ENCODE data around the gene FAM162A.
"Not testable (repeated sequence)": the region's sequence is repeated elsewhere in the genome, so short reads cannot be mapped to it uniquely, and the experiment has no call there.

Gene FAM162A

GRCh38 chr3:122421101-122421500 lies 37.1 kb downstream of the FAM162A start:
- no peak for DNase-seq (ENCODE audit: low spot score)

- DNase-seq (ENCODE audit: low spot score) = no peak
Measured at GRCh38 chr3:122421836-122422235, 37.9 kb downstream of the FAM162A start.

GRCh38 chr3:122427857-122428471 lies 44.0 kb downstream of the FAM162A start:
- DNase-seq (ENCODE audit: low spot score) = no peak

- no peak for DNase-seq (ENCODE audit: low spot score)
Measured at GRCh38 chr3:122430371-122430770, 46.4 kb downstream of the FAM162A start.

- no peak for DNase-seq (ENCODE audit: low spot score)
Measured at GRCh38 chr3:122435950-122436349, 52.0 kb downstream of the FAM162A start.

- DNase-seq (ENCODE audit: low spot score) = no peak
Measured at GRCh38 chr3:122443090-122443489, 59.1 kb downstream of the FAM162A start.

- DNase-seq (ENCODE audit: low spot score) = not testable (repeated sequence)
Measured at GRCh38 chr3:122443762-122444490, 59.9 kb downstream of the FAM162A start.

- not testable (repeated sequence) for DNase-seq (ENCODE audit: low spot score)
Measured at GRCh38 chr3:122444491-122444887, 60.5 kb downstream of the FAM162A start.

- not testable (repeated sequence) for DNase-seq (ENCODE audit: low spot score)
Measured at GRCh38 chr3:122448218-122448617, 64.2 kb downstream of the FAM162A start.

GRCh38 chr3:122451371-122451770 lies 67.4 kb downstream of the FAM162A start:
- DNase-seq (ENCODE audit: low spot score) = no peak

- DNase-seq (ENCODE audit: low spot score) = no peak
Measured at GRCh38 chr3:122456074-122456473, 72.1 kb downstream of the FAM162A start.

GRCh38 chr3:122457706-122458105 lies 73.7 kb downstream of the FAM162A start:
- no peak for DNase-seq (ENCODE audit: low spot score)

- peak; percentile 39 for DNase-seq (ENCODE audit: low spot score)
Measured at GRCh38 chr3:122458992-122459391, 75.0 kb downstream of the FAM162A start.

GRCh38 chr3:122461806-122462205 lies 77.8 kb downstream of the FAM162A start:
- DNase-seq (ENCODE audit: low spot score) = no peak

All from AG20443 (cell line).